ENCODE data around the gene RPS21.

The RPS21 gene

GRCh38 chr20:62427172-62428001 lies 40.5 kb downstream of the RPS21 start, which contains the start of gene RBBP8NL:
Gene RBBP8NL (minus strand): TSS chr20:62427539. CDS start chr20:62419647, 7,892 bp downstream.
- DNase-seq (ENCODE audit: low read depth): no peak

GRCh38 chr20:62428002-62428372 lies 41.1 kb downstream of the RPS21 start:
- DNase-seq (ENCODE audit: low read depth): no peak

- DNase-seq (ENCODE audit: low read depth): no peak
Measured at GRCh38 chr20:62428396-62429295, 41.7 kb downstream of the RPS21 start.

- no peak for DNase-seq (ENCODE audit: low read depth)
Measured at GRCh38 chr20:62429455-62430310, 42.8 kb downstream of the RPS21 start.

- no peak for DNase-seq (ENCODE audit: low read depth)
Measured at GRCh38 chr20:62430311-62430853, 43.5 kb downstream of the RPS21 start.

- DNase-seq (ENCODE audit: low read depth): no peak
Measured at GRCh38 chr20:62430866-62431447, 44.1 kb downstream of the RPS21 start.

GRCh38 chr20:62433658-62434497 lies 47.0 kb downstream of the RPS21 start:
- DNase-seq (ENCODE audit: low read depth): no peak

GRCh38 chr20:62436692-62437091 lies 49.8 kb downstream of the RPS21 start:
- no peak for DNase-seq (ENCODE audit: low read depth)

GRCh38 chr20:62437496-62437895 lies 50.6 kb downstream of the RPS21 start:
- no peak for DNase-seq (ENCODE audit: low read depth)

GRCh38 chr20:62437927-62438326 lies 51.0 kb downstream of the RPS21 start:
- DNase-seq (ENCODE audit: low read depth): no peak
